Posterior cingulate gyrus (tissue), 11 donors: ENCODE results near the gene RANBP6.

Source experiments
- DNase-seq, 10 donors: peaks; one replicate each; pipeline versions ENCODE4 v3.0.0 to v3.0.0-alpha.2; 2020 to 2021; ENCODE audit warnings: mixed read lengths in 3 of 10
- intact Hi-C: fragments of 100-400 bp; cut with DNase I; formaldehyde crosslinking; loops from one replicate; pipeline ENCODE4 v1.15.1; 2023

The RANBP6 gene

GRCh38 chr9:6008169-6008979, 7.0 kb downstream of the RANBP6 start:
- intact Hi-C loops, result loop anchor here (5.0 kb wide), 1 partner anchor 121 kb away; no protein-coding TSS in a partner anchor
- DNase-seq, result peak; percentile 89 to 99 (median 92)

DNA sequence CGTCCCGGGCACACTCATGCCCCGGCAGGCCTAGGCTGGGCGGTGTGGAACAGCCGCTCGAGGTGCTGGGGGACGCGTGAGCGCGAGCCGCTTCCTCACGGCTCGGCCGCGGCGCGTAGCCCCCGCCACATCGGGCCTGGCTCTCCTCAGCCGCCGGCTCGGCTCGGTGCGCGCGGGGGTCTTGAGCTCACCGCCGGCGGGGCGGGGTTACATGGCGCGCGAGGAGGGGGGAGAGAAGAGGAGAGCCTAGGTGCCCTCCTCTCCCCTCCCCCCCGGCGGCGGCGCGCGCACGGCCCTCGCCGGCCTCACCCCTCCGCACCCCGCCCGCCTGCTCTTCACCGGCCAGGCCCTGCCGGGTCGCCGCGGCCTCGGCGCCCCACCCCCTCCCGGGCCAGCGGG, 7.7 kb downstream of the RANBP6 start:
- intact Hi-C loops, result loop anchor here (5.0 kb wide), 1 partner anchor 120 kb away; no protein-coding TSS in a partner anchor
- peak; percentile 63 to 96 (median 76) for DNase-seq

- intact Hi-C loops, result loop anchor here (5.0 kb wide), 1 partner anchor 120 kb away; no protein-coding TSS in a partner anchor
- peak in 9 of 10 donors; percentile 23 to 92 (median 43) for DNase-seq
Measured at GRCh38 chr9:6007058-6007769, 8.2 kb downstream of the RANBP6 start.

DNA sequence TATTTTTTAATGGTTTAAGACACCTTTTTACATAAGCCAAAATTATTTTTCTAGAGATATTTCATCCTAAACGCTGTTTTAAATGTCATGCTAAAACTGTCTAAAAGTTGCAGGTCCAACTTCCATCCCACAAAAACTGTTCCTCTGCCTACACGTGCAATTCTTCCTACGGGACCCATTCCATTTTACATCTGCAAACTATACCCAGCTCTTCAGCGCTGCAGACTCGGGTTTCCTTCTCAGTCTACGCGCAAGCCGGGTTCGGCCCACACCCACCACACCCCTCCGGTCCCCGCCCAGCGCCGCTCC, 8.7 kb downstream of the RANBP6 start:
- no peak for DNase-seq
- intact Hi-C loops, result loop anchor here (5.0 kb wide), 1 partner anchor 119 kb away; no protein-coding TSS in a partner anchor

- intact Hi-C loops, result no loop called here
- DNase-seq, result no peak
Measured at GRCh38 chr9:6000955-6001354, 14.5 kb downstream of the RANBP6 start.

DNA sequence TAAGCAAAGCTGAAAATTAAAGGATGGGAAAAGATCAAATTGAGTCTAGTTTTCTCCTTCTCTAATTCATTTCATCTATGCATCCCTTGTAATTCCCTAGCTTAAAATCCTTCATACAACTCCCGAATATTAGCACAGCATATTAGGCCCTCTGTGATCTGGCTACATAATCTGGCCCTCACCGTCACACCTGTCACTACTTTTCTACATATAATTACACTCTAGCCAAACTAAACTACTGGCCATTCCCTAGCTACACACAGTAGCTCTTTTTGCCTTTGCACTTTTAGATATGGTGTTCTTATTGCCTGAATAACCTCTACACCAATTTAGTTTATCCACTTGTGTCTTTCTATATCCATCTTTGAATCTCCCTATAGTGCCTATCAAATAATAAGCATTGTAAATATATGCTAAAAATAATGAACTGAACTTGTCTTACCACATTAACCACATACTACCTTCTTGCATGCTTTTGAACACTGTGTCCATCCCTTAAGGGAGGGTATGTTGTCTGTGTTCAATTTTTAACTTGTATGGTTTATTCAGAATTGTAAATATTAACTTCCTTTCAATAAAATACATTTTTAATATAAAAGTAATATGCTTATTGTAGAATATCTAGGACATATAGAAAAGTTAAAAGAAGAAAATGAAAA, 15.9 kb downstream of the RANBP6 start:
- intact Hi-C loops, result no loop called here
- DNase-seq, result no peak

- intact Hi-C loops, result no loop called here
Measured at GRCh38 chr9:5994493-5994892, 20.9 kb downstream of the RANBP6 start.

DNA sequence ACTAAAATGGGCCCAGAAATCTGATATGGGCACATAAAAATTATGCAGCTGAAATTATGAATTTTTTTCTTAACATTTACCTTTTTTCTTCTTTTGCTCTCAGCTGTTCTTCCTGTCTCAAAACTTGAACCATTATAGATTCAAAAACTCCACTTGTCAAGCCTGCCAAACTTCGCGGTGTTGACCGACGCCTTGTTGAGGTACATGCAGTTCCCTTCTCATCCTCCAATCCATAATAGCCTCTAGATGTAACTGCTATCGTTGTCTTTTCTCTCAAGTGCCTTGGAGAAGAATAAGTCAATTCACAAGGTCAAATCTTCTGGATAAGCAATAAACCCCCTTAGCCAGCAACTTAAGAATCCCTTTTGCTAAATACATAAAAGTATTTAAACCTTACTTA, 27.2 kb downstream of the RANBP6 start:
- DNase-seq, result no peak
- intact Hi-C loops, result no loop called here

More at GRCh38 chr9:5994493-5994892, 20.9 kb downstream of the RANBP6 start:
- DNase-seq, result no peak

- no peak for DNase-seq
- intact Hi-C loops, result no loop called here
Measured at GRCh38 chr9:5983042-5983441, 32.4 kb downstream of the RANBP6 start.

GRCh38 chr9:5982317-5982716, 33.1 kb downstream of the RANBP6 start:
- DNase-seq, result no peak
- intact Hi-C loops, result no loop called here

DNA sequence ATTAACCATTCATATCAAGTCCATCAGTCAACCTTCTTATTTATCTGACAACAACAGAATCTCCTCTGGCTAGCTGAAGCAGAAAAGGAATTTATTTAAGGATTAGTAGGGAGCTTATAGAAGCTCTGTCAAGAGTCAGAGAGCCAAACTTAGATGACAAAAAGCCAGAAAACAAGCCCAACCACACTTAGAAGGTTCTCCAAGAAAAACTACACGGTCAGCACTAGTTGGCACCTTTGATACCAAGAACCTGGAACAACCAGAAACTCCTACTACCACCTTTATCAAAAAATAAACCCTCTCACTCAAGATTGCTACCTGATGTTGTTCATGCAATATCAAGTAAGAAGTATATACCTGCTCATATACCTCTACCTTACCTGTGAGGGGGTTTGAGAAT, 36.9 kb downstream of the RANBP6 start:
- intact Hi-C loops, result no loop called here
- no peak for DNase-seq

DNA sequence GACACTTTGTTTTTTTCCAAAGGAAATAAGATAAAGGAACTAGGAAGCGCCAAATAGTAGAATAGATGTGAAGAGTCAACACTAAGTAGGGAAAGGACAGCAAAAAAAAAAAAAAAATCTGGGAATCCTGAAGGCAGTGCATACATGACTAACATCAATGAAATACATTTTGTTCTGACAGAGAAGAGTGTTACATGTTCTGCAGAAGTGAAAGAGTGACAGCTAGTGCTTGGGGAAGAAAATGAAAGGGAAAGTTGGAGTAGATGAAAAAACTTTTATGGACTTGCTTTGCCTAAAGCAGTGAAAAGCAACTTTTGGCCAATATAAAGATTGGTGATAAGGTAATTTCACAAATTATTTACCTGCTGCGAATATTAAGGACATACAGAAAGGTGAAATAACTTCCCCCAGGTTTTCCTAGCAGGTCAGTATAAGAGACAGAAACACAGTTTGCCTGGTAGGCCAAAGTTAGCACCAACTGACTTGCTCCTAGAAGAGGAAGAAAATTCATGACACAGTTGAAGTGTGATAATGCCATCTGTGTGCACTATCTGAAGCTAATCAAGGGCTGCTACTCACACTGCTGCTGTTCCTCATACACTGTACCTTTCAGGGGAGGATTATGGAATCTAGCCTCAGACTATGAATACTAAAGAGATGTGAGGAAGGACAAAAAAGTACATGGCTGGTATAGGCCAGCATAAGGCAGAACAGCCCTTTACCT, 38.6 kb downstream of the RANBP6 start:
- intact Hi-C loops, result no loop called here
- no peak for DNase-seq

GRCh38 chr9:5971740-5972139, 43.7 kb downstream of the RANBP6 start:
- intact Hi-C loops, result no loop called here
- no peak for DNase-seq
